Heart left ventricle (tissue), 13 donors: ENCODE measurements around the gene RPS27L.

Experiments used
- POLR2A ChIP-seq, 2 donors: fragments of 450-650 bp; IDR thresholded peaks; one replicate each; pipeline ENCODE4 v1.6.1; 2017; ENCODE audit warnings: antibody characterized with exemption in 2 of 2, mild to moderate bottlenecking in 2 of 2, moderate library complexity in 2 of 2
- TF ChIP-seq, protein P1 (sequence below), 12 donors: fragments of 200-600 bp; sonication (generic) in 4 of 12; IDR thresholded peaks; one replicate each; pipeline versions ENCODE4 v1.5.0 to v1.8.0; 2018 to 2022; ENCODE audit warnings: antibody characterized with exemption in 12 of 12, mild to moderate bottlenecking in 5 of 12
- donor health status: ischemic (EF 13 %, LVEDD 7.1; RV severe dilation, severe dysfunction).
- donor health status: DM: no; HTN: yes; CAD: no.
- donor health status: DM: no; HTN: no; CAD: no.
- donor health status: ischemic (EF 25% LVEDD 6.9; RV normal size, moderate dysfunction).
- donor health status: ischemic (EF 25% LVEDD 5.7; RV mildly dilated, moderate dysfunction).
- donor health status: ischemic (EF 35%, LVEDD 5.7; RV mildly dilated, moderate dysfunction).
- donor health status: nonischemic (EF 11% LVEDD 7.7; RV severe dilation, severe dysfunction).
- donor health status: DM: yes; HTN: yes; CAD: no.
- donor health status: PGD.
- donor health status: ischemic (EF 29% LVEDD 5.4; RV normal size, mild dysfunction).
- donor health status: nonischemic (EF 23%, LVEDD 6.1; RV moderate dilation, normal function).

DNA sequence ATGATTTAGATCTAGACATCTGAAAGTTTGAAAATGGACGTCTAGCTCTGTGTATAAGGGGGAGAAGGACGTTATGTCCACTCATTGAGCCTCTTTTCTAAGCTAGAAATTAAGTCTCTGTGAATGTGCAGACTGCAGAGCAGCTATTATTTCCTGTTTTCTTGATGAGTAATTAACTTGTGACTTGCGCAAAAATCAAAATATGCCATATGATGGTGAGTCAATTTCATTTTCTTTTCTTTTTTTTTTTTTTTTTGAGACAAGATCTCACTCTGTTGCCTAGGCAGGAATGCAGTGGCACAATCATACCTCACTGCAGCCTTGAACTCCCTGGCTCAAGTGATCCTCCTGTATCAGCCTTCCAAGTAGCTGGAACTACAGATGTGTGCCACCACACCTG is 21.5 kb downstream of the RPS27L start:
- TF ChIP-seq, protein P1, sequence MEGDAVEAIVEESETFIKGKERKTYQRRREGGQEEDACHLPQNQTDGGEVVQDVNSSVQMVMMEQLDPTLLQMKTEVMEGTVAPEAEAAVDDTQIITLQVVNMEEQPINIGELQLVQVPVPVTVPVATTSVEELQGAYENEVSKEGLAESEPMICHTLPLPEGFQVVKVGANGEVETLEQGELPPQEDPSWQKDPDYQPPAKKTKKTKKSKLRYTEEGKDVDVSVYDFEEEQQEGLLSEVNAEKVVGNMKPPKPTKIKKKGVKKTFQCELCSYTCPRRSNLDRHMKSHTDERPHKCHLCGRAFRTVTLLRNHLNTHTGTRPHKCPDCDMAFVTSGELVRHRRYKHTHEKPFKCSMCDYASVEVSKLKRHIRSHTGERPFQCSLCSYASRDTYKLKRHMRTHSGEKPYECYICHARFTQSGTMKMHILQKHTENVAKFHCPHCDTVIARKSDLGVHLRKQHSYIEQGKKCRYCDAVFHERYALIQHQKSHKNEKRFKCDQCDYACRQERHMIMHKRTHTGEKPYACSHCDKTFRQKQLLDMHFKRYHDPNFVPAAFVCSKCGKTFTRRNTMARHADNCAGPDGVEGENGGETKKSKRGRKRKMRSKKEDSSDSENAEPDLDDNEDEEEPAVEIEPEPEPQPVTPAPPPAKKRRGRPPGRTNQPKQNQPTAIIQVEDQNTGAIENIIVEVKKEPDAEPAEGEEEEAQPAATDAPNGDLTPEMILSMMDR (IDR thresholded peaks at IDR 0.05): no peak
- no peak for TF ChIP-seq POLR2A (IDR thresholded peaks at IDR 0.05)
